ENCODE results near the gene ZNF217.

GRCh38 chr20:53599378-53599777, 5.7 kb upstream of the ZNF217 start:
- TF ChIP-seq CTCF (IDR thresholded peaks at IDR 0.05; ENCODE audit: low read depth, low read length, poor library complexity, severe bottlenecking) (no peak), EZH2phosphoT487 (IDR thresholded peaks at IDR 0.05; ENCODE audit: borderline replicate concordance, low read length) (no peak)
